Measurements from ENCODE around the gene VAMP3. TPM values are rescaled to one million over a fixed set of nuclear protein-coding genes. Genes with fewer than 3 reads are reported as not detected.

VAMP3 gene
- 78.4 and 133 TPM in 2 replicates for total RNA-seq

DNA sequence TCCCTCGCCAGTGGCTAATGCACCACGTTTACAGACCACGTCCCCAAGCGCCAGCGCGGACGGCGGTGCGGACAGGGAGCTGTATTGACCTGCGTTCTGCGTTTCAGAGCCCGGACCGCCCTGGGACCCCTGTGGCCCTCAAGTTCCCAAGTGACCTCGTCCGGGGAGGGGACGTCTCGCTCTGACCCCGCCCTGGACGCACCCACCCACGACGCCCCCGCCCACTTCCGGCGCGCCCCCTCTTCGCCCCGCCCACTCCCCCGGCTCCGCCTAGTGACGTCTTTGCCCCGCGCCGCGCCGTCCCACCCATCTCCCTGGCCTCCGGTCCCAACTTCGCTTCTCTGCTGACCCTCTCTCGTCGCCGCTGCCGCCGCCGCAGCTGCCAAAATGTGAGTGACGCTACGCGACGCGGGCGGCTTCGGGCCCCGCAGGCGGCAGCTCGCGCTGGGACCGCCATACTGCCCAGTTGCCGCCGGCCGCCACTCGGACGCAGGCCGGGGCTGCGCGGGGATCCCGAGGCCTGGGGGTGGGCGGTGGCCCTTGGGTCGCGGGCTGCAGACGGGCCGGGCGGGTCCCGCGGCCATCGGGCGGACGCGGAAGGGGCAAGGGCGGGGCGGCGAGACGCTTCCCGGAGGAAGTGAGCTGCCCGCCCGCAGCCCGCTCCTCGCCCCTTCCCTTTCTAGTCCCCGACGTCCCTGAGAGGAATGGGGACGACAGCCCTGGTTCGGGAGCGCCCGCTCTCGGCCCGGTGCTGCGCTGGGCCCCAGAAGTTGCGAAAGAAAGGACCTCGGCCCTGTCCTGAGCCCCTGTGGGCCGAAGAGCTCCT lies at the start of gene VAMP3:
TSS of gene VAMP3 (plus strand) at position 300 of the 826 bp plus-strand sequence. CDS start at position 388, 88 bp downstream.

DNA sequence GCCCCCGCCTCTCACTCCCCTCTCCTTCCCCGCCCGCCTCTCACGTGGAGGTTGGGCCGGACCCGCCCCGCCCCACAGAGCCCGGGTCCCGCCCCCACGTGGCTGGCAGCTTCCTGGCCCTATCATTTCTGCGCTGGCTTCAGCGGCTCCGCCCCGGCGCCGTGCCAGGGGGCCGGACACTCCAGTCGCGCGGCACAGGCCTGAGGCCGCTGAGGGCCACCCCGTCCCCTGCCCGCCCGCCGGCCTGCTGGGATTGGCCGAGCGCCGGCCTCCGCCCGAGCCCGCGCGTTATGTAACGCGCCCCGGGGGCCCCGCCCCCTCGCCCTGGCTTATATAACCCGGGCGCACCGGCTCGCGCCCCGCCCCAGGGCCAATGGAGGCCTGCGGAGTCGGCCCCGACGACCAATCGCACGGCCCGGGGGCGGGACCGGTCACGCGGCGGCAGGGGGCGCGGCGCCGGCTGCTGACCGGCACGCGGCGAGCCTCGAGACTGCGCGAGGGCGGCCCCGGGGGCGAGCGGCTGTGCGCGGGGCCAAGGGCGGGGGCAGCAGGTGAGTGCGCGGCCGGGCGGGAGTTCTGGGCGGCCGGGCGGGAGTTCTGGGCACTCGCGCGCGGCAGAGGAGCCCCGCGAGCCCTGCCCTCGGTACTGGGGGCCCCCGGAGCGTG lies 12.9 kb downstream of the VAMP3 start, which contains the start of gene PER3:
TSS of gene PER3 (plus strand) at position 466 of the 666 bp plus-strand sequence. CDS start 587 bp downstream, outside the sequence.

Other genes starting within 250 kb of the VAMP3 start
- gene PER3, start 13.0 kb downstream of the VAMP3 start, total RNA-seq = 3.0 and 4.5 TPM in 2 replicates
- not detected in 2 replicates for gene UTS2, start 81.8 kb downstream of the VAMP3 start, total RNA-seq
- 1.2 and 2.3 TPM in 2 replicates for gene TNFRSF9, start 169.5 kb downstream of the VAMP3 start, total RNA-seq
- 206 and 247 TPM in 2 replicates for gene PARK7, start 190.4 kb downstream of the VAMP3 start, total RNA-seq